GM12878 (cell line): ENCODE results near the gene VGLL4. TPM values are rescaled to one million over a fixed set of nuclear protein-coding genes. Genes with fewer than 3 reads are reported as not detected.

Experiments
- ATAC-seq: fragments of 200-7000 bp; cut with Tn5 transposase; 3 replicates; pipeline ENCODE4 v1.9.1; 2020; ENCODE audit warnings: mild to moderate bottlenecking, moderate library complexity
- BruUV-seq: library from RNA; stranded (reverse); fragments of 400-500 nt; replicated peaks from 2 replicates; lab custom pipeline; 2021; lab: Mats Ljungman, UMichigan
- CTCF ChIA-PET: fragments of 300-600 bp; sonication (Branson Sonifier 250); formaldehyde crosslinking; extraction: SDS; loops from one replicate; lab custom pipeline; 2021; ENCODE audit warnings: inconsistent platforms; lab: Yijun Ruan, JAX
- POLR2A ChIA-PET: fragments of 350-600 bp; formaldehyde crosslinking; extraction: SDS; loops from one replicate; lab custom pipeline; 2021; ENCODE audit warnings: inconsistent platforms; lab: Charles Lee
- RAD21 ChIA-PET: fragments of 300-600 bp; sonication (Branson Sonifier 250); formaldehyde crosslinking; loops from one replicate; lab custom pipeline; 2023; ENCODE audit warnings: antibody characterized with exemption; ENCODE audit not compliant: unreplicated experiment; lab: Charles Lee
- SMC1A ChIA-PET: fragments of 300-600 bp; sonication (Branson Sonifier 250); formaldehyde crosslinking; loops from one replicate; lab custom pipeline; 2023; ENCODE audit not compliant: unreplicated experiment, uncharacterized antibody; lab: Charles Lee
- DNase-seq: peaks from one replicate; pipeline ENCODE4 v3.0.0-alpha.2; 2011; ENCODE audit warnings: low read depth, low spot score
- FAIRE-seq: peaks from 3 replicates; lab custom pipeline; 2011; peaks lifted over from hg19 to GRCh38; lab: Jason Lieb, UNC
- H2AFZ ChIP-seq: 2 replicates; pipeline ENCODE4 v1.6.0; 2011; ENCODE audit warnings: low read depth, low read length, control low read depth; ENCODE audit not compliant: control insufficient read depth
- H3K27ac ChIP-seq: 2 replicates; pipeline ENCODE4 v1.5.1; 2011; ENCODE audit warnings: control low read depth; ENCODE audit not compliant: control insufficient read depth, insufficient read depth
- H3K27me3 ChIP-seq, 2 experiments: replicated peaks in 1 of 2; 2 replicates each; pipeline versions ENCODE4 v1.6.0 to v1.6.1; 2011; ENCODE audit warnings: low read length in 1 of 2; ENCODE audit not compliant: control insufficient read depth in 2 of 2, insufficient read depth in 2 of 2
- H3K36me3 ChIP-seq, 2 experiments: 2 replicates each; pipeline ENCODE4 v1.5.1; 2011; ENCODE audit warnings: low read length in 1 of 2; ENCODE audit not compliant: control insufficient read depth in 2 of 2, insufficient read depth in 2 of 2
- H3K4me1 ChIP-seq: 2 replicates; pipeline ENCODE4 v1.6.1; 2011; ENCODE audit warnings: mild to moderate bottlenecking, low read length, moderate library complexity, mixed read lengths; ENCODE audit not compliant: control insufficient read depth, insufficient read depth
- H3K4me2 ChIP-seq: 2 replicates; pipeline ENCODE4 v1.6.0; 2011; ENCODE audit warnings: control low read depth; ENCODE audit not compliant: control insufficient read depth, insufficient read depth
- H3K4me3 ChIP-seq: fragments of 200-600 bp; sonication (generic); 2 replicates; pipeline ENCODE4 v1.5.1; 2016
- H3K79me2 ChIP-seq: 2 replicates; pipeline ENCODE4 v1.6.0; 2011; ENCODE audit warnings: low read length; ENCODE audit not compliant: control insufficient read depth, insufficient read depth
- H3K9ac ChIP-seq: 2 replicates; pipeline ENCODE4 v1.8.0; 2011; ENCODE audit warnings: low read length, control low read depth, mixed read lengths; ENCODE audit not compliant: control insufficient read depth, insufficient read depth
- H3K9me3 ChIP-seq: replicated peaks from 3 replicates; pipeline ENCODE4 v1.5.1; 2011; ENCODE audit warnings: mild to moderate bottlenecking, low read length; ENCODE audit not compliant: control insufficient read depth, insufficient read depth
- H4K20me1 ChIP-seq: 2 replicates; pipeline ENCODE4 v1.6.0; 2011; ENCODE audit not compliant: control insufficient read depth, insufficient read depth
- HCFC1 ChIP-seq: fragments of 150-350 bp; IDR thresholded peaks from 2 replicates; pipeline ENCODE4 v1.6.1; 2014; ENCODE audit warnings: low read length
- RAD21 ChIP-seq: IDR thresholded peaks from 2 replicates; pipeline ENCODE4 v1.6.1; 2011; ENCODE audit warnings: mild to moderate bottlenecking, low read depth, low read length, moderate library complexity; ENCODE audit not compliant: insufficient read depth
- RUNX3 ChIP-seq: IDR thresholded peaks from 2 replicates; pipeline ENCODE4 v1.6.1; 2012; ENCODE audit warnings: low read length, inconsistent platforms
- SRF ChIP-seq, 2 experiments: IDR thresholded peaks; 2 replicates each; pipeline ENCODE4 v1.6.1; 2011; ENCODE audit warnings: low read depth in 2 of 2, low read length in 2 of 2, mild to moderate bottlenecking in 1 of 2, moderate library complexity in 1 of 2
- ZNF274 ChIP-seq: IDR thresholded peaks from one replicate; pipeline ENCODE4 v1.8.0; 2011; ENCODE audit not compliant: insufficient read length, insufficient read depth
- WGBS: methylation state at CpG from one replicate; pipeline ENCODE4 v1.1.6; 2016; ENCODE audit warnings: low lambda C conversion rate; ENCODE audit not compliant: insufficient replicate concordance, insufficient coverage; ENCODE audit errors: missing lambda C conversion rate; 5-methylcytosine and 5-hydroxymethylcytosine counted together
- in situ Hi-C: fragments of 300-500 bp; cut with MboI; formaldehyde crosslinking; loops from 9 replicates; pipeline ENCODE4 v1.14.3; 2018; ENCODE audit warnings: mixed read lengths
- intact Hi-C: fragments of 100-400 bp; cut with micrococcal nuclease; formaldehyde crosslinking; loops from one replicate; pipeline ENCODE4 v1.14.2; 2022; ENCODE audit not compliant: unreplicated experiment
- polyA plus RNA-seq, 11 experiments: library from polyadenylated mRNA; depleted of rRNA in 4 of 11; unstranded in 6 of 11; stranded (reverse) in 5 of 11; fragments of >200 nt; fragmentation: Nextera tagmentation in 4 of 11; fragmentation: Illumina TruSeq in 1 of 11; extraction: Ambion mirVana in 4 of 11; extraction: Trizol in 1 of 11; gene quantifications; 1 replicate in 1 of 11; 2 replicates in 10 of 11; pipeline versions ENCODE4 v1.2.1 to v1.2.3, GENCODE V29; 2011 to 2016; ENCODE audit warnings: inconsistent platforms in 2 of 11, missing spikeins in 2 of 11, low read depth in 1 of 11
- total RNA-seq, 4 experiments: library from RNA; depleted of rRNA in 3 of 4; stranded (reverse); fragments of >200 nt in 3 of 4; fragmentation: Illumina TruSeq in 1 of 4; extraction: Trizol in 1 of 4; gene quantifications; 2 replicates each; pipeline versions ENCODE4 v1.2.1 to v1.2.3, GENCODE V29; 2013 to 2021
- TF ChIP-seq, protein P1 (sequence below): fragments of 450-650 bp; formaldehyde crosslinking; IDR thresholded peaks from 2 replicates; pipeline ENCODE4 v1.4.0; 2022; ENCODE audit warnings: mild to moderate bottlenecking, moderate library complexity
- TF ChIP-seq, protein P2 (sequence below), 3 experiments: IDR thresholded peaks in 2 of 3; conservative IDR thresholded peaks in 1 of 3; 2 replicates each; pipeline ENCODE4 v1.5.1; 2011; ENCODE audit warnings: low read depth in 3 of 3, low read length in 3 of 3, mild to moderate bottlenecking in 3 of 3, control low read depth in 2 of 3, moderate library complexity in 2 of 3, inconsistent platforms in 1 of 3, mixed read lengths in 1 of 3; ENCODE audit not compliant: control insufficient read depth in 2 of 3, insufficient read depth in 1 of 3; ENCODE audit errors: extremely low read depth in 1 of 3
- TF ChIP-seq, protein P3 (sequence below): IDR thresholded peaks from 2 replicates; pipeline ENCODE4 v1.6.1; 2012; ENCODE audit warnings: low read depth, low read length, improper control_type of control experiment

Gene VGLL4
- total and polyA plus RNA-seq, 10 of the 15 experiments (the other 5 are each of a cell fraction or from before 2014, with no cell fraction given), result 0.44 to 38.1 (median 16.1) TPM

- intact Hi-C loops, result loop anchor here (1.0 kb wide), 1 partner anchor 149 kb away; no protein-coding TSS in a partner anchor
- no peak overlapping the region for H3K4me2 ChIP-seq
- no peak overlapping the region for H3K27ac ChIP-seq
- H2AFZ ChIP-seq, result no peak overlapping the region
- H3K4me3 ChIP-seq, result no peak overlapping the region
- no peaks in the 10 kb centered on the region for H4K20me1 ChIP-seq
- no peak for FAIRE-seq
- H3K4me1 ChIP-seq, result no peaks in the 10 kb centered on the region
- no TSS peak for BruUV-seq
- no peaks in the 10 kb centered on the region for H3K79me2 ChIP-seq
- 42% methylated on average over 9 of the region's 13 CpGs for WGBS
- DNase-seq, result no peak
- ChIA-PET RAD21 (interaction anchor here (1.0 kb wide), 1 partner anchor 276 kb away, joined by 4 read pairs; no protein-coding TSS in a partner anchor), CTCF (interaction anchor here (0.7 to 1.4 kb wide), 2 partner anchors 226 to 595 kb away, joined by 3 read pairs; no protein-coding TSS in a partner anchor), POLR2A (no interaction called here), SMC1A (interaction anchor here (1.0 to 2.6 kb wide), 2 partner anchors 276 to 395 kb away, joined by 3 to 8 read pairs; no protein-coding TSS in a partner anchor)
- H3K27me3 ChIP-seq, result no peaks in the 10 kb centered on the region
- no peak for ATAC-seq
- TF ChIP-seq HCFC1, result no peak
- TF ChIP-seq RAD21, result peak; percentile 62
- TF ChIP-seq ZNF274, result no peak
- 0 out of 4 replicates have a peak, but pooled peaks of 1 of the 2 experiments have one; percentile 47 for TF ChIP-seq SRF (IDR thresholded peaks at IDR 0.05; ENCODE audit: low read depth in 2 of 2, low read length in 2 of 2)
- TF ChIP-seq, protein P1, sequence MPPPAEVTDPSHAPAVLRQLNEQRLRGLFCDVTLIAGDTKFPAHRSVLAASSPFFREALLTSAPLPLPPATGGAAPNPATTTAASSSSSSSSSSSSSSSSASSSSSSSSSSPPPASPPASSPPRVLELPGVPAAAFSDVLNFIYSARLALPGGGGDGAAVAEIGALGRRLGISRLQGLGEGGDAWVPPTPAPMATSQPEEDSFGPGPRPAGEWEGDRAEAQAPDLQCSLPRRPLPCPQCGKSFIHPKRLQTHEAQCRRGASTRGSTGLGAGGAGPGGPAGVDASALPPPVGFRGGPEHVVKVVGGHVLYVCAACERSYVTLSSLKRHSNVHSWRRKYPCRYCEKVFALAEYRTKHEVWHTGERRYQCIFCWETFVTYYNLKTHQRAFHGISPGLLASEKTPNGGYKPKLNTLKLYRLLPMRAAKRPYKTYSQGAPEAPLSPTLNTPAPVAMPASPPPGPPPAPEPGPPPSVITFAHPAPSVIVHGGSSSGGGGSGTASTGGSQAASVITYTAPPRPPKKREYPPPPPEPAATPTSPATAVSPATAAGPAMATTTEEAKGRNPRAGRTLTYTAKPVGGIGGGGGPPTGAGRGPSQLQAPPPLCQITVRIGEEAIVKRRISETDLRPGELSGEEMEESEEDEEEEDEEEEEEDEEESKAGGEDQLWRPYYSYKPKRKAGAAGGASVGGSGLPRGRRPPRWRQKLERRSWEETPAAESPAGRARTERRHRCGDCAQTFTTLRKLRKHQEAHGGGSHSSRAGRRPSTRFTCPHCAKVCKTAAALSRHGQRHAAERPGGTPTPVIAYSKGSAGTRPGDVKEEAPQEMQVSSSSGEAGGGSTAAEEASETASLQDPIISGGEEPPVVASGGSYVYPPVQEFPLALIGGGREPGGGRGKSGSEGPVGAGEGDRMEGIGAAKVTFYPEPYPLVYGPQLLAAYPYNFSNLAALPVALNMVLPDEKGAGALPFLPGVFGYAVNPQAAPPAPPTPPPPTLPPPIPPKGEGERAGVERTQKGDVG (CRISPR knock-in tag), result no peak
- peak; percentile 57; the same call in 1 of the 2 replicates for TF ChIP-seq RUNX3
- TF ChIP-seq, protein P2, sequence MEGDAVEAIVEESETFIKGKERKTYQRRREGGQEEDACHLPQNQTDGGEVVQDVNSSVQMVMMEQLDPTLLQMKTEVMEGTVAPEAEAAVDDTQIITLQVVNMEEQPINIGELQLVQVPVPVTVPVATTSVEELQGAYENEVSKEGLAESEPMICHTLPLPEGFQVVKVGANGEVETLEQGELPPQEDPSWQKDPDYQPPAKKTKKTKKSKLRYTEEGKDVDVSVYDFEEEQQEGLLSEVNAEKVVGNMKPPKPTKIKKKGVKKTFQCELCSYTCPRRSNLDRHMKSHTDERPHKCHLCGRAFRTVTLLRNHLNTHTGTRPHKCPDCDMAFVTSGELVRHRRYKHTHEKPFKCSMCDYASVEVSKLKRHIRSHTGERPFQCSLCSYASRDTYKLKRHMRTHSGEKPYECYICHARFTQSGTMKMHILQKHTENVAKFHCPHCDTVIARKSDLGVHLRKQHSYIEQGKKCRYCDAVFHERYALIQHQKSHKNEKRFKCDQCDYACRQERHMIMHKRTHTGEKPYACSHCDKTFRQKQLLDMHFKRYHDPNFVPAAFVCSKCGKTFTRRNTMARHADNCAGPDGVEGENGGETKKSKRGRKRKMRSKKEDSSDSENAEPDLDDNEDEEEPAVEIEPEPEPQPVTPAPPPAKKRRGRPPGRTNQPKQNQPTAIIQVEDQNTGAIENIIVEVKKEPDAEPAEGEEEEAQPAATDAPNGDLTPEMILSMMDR (IDR thresholded peaks at IDR 0.05 in 2 of 3, conservative IDR thresholded peaks at IDR 0.05 in 1 of 3; ENCODE audit: control insufficient read depth in 2 of 3, extremely low read depth in 1 of 3, insufficient read depth in 1 of 3, low read depth in 3 of 3, low read length in 3 of 3), result peak; percentile 8 to 39 (median 22); a peak in 5 of 6 replicates
- TF ChIP-seq, protein P3, sequence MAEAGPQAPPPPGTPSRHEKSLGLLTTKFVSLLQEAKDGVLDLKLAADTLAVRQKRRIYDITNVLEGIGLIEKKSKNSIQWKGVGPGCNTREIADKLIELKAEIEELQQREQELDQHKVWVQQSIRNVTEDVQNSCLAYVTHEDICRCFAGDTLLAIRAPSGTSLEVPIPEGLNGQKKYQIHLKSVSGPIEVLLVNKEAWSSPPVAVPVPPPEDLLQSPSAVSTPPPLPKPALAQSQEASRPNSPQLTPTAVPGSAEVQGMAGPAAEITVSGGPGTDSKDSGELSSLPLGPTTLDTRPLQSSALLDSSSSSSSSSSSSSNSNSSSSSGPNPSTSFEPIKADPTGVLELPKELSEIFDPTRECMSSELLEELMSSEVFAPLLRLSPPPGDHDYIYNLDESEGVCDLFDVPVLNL, result no peak
- H3K36me3 ChIP-seq, result no peaks in the 10 kb centered on the region
- H3K9me3 ChIP-seq, result no peaks in the 10 kb centered on the region
- no peak overlapping the region for H3K9ac ChIP-seq
- in situ Hi-C loops, result loop anchor here (5.0 to 10.0 kb wide), 3 partner anchors 423 to 711 kb away; no protein-coding TSS in a partner anchor
These were observed 11.6 kb upstream of the VGLL4 start for GRCh38 chr3:11655196-11655928.
